Naive thymus-derived CD4-positive, alpha-beta T cell (primary cell): ENCODE data around the gene SHC1. TPM values are rescaled to one million over a fixed set of nuclear protein-coding genes. Genes with fewer than 3 reads are reported as not detected.

Source experiments
- ATAC-seq: fragments of 150-1000 bp; cut with Tn5 transposase; 2 replicates; pipeline ENCODE4 v1.10.0; 2021; ENCODE audit warnings: mild to moderate bottlenecking, moderate library complexity
- CTCF ChIA-PET: fragments of 350-600 bp; sonication (Branson Sonifier 250); formaldehyde crosslinking; loops from one replicate; lab custom pipeline; 2021; ENCODE audit warnings: antibody characterized with exemption; lab: Charles Lee
- POLR2A ChIA-PET: fragments of 350-600 bp; sonication (Branson Sonifier 250); formaldehyde crosslinking; loops from one replicate; lab custom pipeline; 2021; ENCODE audit warnings: antibody characterized with exemption, inconsistent platforms; lab: Charles Lee
- DNase-seq, 9 donors: peaks; one replicate each; pipeline versions ENCODE4 v3.0.0 to v3.0.0-alpha.2; 2020 to 2022; ENCODE audit warnings: mixed read lengths in 1 of 9
- H3K27ac ChIP-seq: one replicate; pipeline ENCODE4 v1.7.0; 2013; ENCODE audit warnings: mild to moderate bottlenecking, low read depth, low read length, moderate library complexity
- H3K27me3 ChIP-seq, 2 donors: one replicate each; pipeline ENCODE4 v1.7.0; 2013; ENCODE audit warnings: low read length in 2 of 2, mild to moderate bottlenecking in 2 of 2, moderate library complexity in 2 of 2; ENCODE audit not compliant: control insufficient read depth in 2 of 2, insufficient read depth in 2 of 2
- H3K36me3 ChIP-seq, 3 experiments: 1 replicate in 2 of 3; 2 replicates in 1 of 3; pipeline ENCODE4 v1.7.0; 2013; ENCODE audit warnings: low read length in 3 of 3, mild to moderate bottlenecking in 3 of 3, moderate library complexity in 1 of 3; ENCODE audit not compliant: insufficient read depth in 3 of 3, control insufficient read depth in 2 of 3
- H3K4me1 ChIP-seq, 2 donors: one replicate each; pipeline ENCODE4 v1.7.0; 2013; ENCODE audit warnings: low read length in 2 of 2, mild to moderate bottlenecking in 2 of 2, moderate library complexity in 1 of 2; ENCODE audit not compliant: control insufficient read depth in 2 of 2, insufficient read depth in 2 of 2
- H3K4me3 ChIP-seq: 2 replicates; pipeline ENCODE4 v1.7.0; 2013; ENCODE audit warnings: mild to moderate bottlenecking, low read length
- H3K9me3 ChIP-seq, 3 experiments: 1 replicate in 2 of 3; 2 replicates in 1 of 3; pipeline ENCODE4 v1.7.0; 2013; ENCODE audit warnings: low read length in 3 of 3; ENCODE audit not compliant: control insufficient read depth in 2 of 3
- H3K27ac Mint-ChIP-seq, 9 donors: one replicate each; pipeline ENCODE4 v1.8.0; 2020 to 2022; ENCODE audit warnings: mixed read lengths in 9 of 9, mild to moderate bottlenecking in 8 of 9, moderate library complexity in 5 of 9, inconsistent platforms in 2 of 9
- H3K27me3 Mint-ChIP-seq, 5 donors: one replicate each; pipeline ENCODE4 v1.8.0; 2021 to 2022; ENCODE audit warnings: mixed read lengths in 5 of 5, mild to moderate bottlenecking in 1 of 5
- H3K36me3 Mint-ChIP-seq, 5 donors: one replicate each; pipeline ENCODE4 v1.8.0; 2020 to 2022; ENCODE audit warnings: mixed read lengths in 5 of 5, mild to moderate bottlenecking in 3 of 5, inconsistent platforms in 1 of 5
- H3K4me1 Mint-ChIP-seq, 7 donors: one replicate each; pipeline ENCODE4 v1.8.0; 2020 to 2022; ENCODE audit warnings: mixed read lengths in 7 of 7, mild to moderate bottlenecking in 3 of 7, inconsistent platforms in 1 of 7
- H3K4me3 Mint-ChIP-seq, 10 donors: one replicate each; pipeline ENCODE4 v1.8.0; 2020 to 2022; ENCODE audit warnings: mild to moderate bottlenecking in 10 of 10, mixed read lengths in 10 of 10, moderate library complexity in 6 of 10, inconsistent platforms in 2 of 10
- H3K9me3 Mint-ChIP-seq, 11 donors: one replicate each; pipeline ENCODE4 v1.8.0; 2020 to 2022; ENCODE audit warnings: mixed read lengths in 11 of 11, mild to moderate bottlenecking in 4 of 11, inconsistent platforms in 1 of 11, moderate library complexity in 1 of 11
- intact Hi-C, 2 donors: fragments of 100-400 bp; cut with micrococcal nuclease; formaldehyde crosslinking; loops; one replicate each; pipeline ENCODE4 v1.15.1; 2023
- polyA plus RNA-seq, 2 donors: library from polyadenylated mRNA; unstranded; fragments of 300-500 nt; fragmentation: Illumina TruSeq; gene quantifications; one replicate each; pipeline ENCODE4 v1.2.3, GENCODE V29; 2021
- total RNA-seq, 6 experiments: library from RNA in 5 of 6; stranded (reverse) in 5 of 6; gene quantifications; 1 replicate in 5 of 6; 2 replicates in 1 of 6; pipeline ENCODE4 v1.2.3 and lab custom pipeline; 2021 to 2026

The SHC1 gene
- total and polyA plus RNA-seq, 7 experiments from 2014 or later, result 29.6 to 76.9 (median 73.2) TPM

GRCh38 chr1:154945160-154945961 is 25.2 kb downstream of the SHC1 start:
- DNase-seq (no peak), ATAC-seq (no peak)
- H3K27ac Mint-ChIP-seq, result peak overlapping the region in 3 of 9 donors; percentile 31 to 88 (median 41)
- H3K27me3 Mint-ChIP-seq, result no peaks in the 10 kb centered on the region
- peaks cover 37 to 54% (median 45%) of the 10 kb centered on the region in 7 donors for H3K4me1 Mint-ChIP-seq
- Histone ChIP-seq H3K27me3 (no peaks in the 10 kb centered on the region), H3K4me3 (no peak overlapping the region), H3K9me3 (no peaks in the 10 kb centered on the region), H3K36me3 (peaks cover 11 to 52% (median 22%) of the 10 kb centered on the region in 3 experiments), H3K4me1 (peaks cover 38 to 39% of the 10 kb centered on the region in 2 donors), H3K27ac (peak overlapping the region; percentile 65)
- H3K4me3 Mint-ChIP-seq, result no peak overlapping the region
- intact Hi-C loops, result no loop called here
- POLR2A ChIA-PET, result interaction anchor here (0.5 to 2.5 kb wide), 8 partner anchors 8 to 1010 kb away, joined by 3 to 8 read pairs (median 4); partner anchors contain the start of genes PMVK and PYGO2
- peaks cover 0 to 18% (median 10%) of the 10 kb centered on the region in 5 donors for H3K36me3 Mint-ChIP-seq
- CTCF ChIA-PET, result interaction anchor here (0.6 to 2.3 kb wide), 6 partner anchors 9 to 386 kb away, joined by 3 to 18 read pairs (median 3); partner anchors contain the start of gene PMVK
- peaks cover 0 to 3% (median 0%) of the 10 kb centered on the region in 11 donors for H3K9me3 Mint-ChIP-seq

- Mint-ChIP-seq H3K4me1 (peaks cover 38 to 57% (median 50%) of the 10 kb centered on the region in 7 donors), H3K36me3 (peaks cover 0 to 16% (median 10%) of the 10 kb centered on the region in 5 donors), H3K9me3 (peaks cover 0 to 3% (median 0%) of the 10 kb centered on the region in 11 donors), H3K4me3 (no peak overlapping the region), H3K27me3 (no peaks in the 10 kb centered on the region), H3K27ac (peak overlapping the region in 8 of 9 donors; percentile 63 to 95 (median 88))
- no peaks in the 10 kb centered on the region for H3K9me3 ChIP-seq
- ATAC-seq (no peak), DNase-seq (no peak)
- CTCF ChIA-PET, result interaction anchor here (0.7 to 2.3 kb wide), 11 partner anchors 8 to 385 kb away, joined by 3 to 18 read pairs (median 3); partner anchors contain the start of gene PMVK
- intact Hi-C loops, result loop anchor here in 1 of 2 donors (1.0 kb wide), 1 partner anchor 385 kb away; no protein-coding TSS in a partner anchor
- peaks cover 11 to 50% (median 20%) of the 10 kb centered on the region in 3 experiments for H3K36me3 ChIP-seq
- H3K27ac ChIP-seq, result peak overlapping the region; percentile 65
- peaks cover 38 to 42% of the 10 kb centered on the region in 2 donors for H3K4me1 ChIP-seq
- H3K27me3 ChIP-seq, result no peaks in the 10 kb centered on the region
- POLR2A ChIA-PET, result interaction anchor here (0.7 to 2.5 kb wide), 5 partner anchors 8 to 73 kb away, joined by 3 to 6 read pairs (median 6); partner anchors contain the start of genes PMVK and PYGO2
- no peak overlapping the region for H3K4me3 ChIP-seq
These were observed 26.0 kb downstream of the SHC1 start for GRCh38 chr1:154944401-154945159.

- H3K36me3 ChIP-seq, result peaks cover 11 to 49% (median 20%) of the 10 kb centered on the region in 3 experiments
- H3K4me1 ChIP-seq, result peaks cover 38 to 42% of the 10 kb centered on the region in 2 donors
- Mint-ChIP-seq H3K27me3 (no peaks in the 10 kb centered on the region), H3K4me1 (peaks cover 43 to 60% (median 52%) of the 10 kb centered on the region in 7 donors), H3K4me3 (peak overlapping the region in 6 of 10 donors; percentile 7 to 67 (median 26)), H3K36me3 (peaks cover 0 to 16% (median 9%) of the 10 kb centered on the region in 5 donors), H3K27ac (peak overlapping the region; percentile 52 to 95 (median 88)), H3K9me3 (peaks cover 0 to 5% (median 0%) of the 10 kb centered on the region in 11 donors)
- ATAC-seq, result peak; percentile 43
- peak in 1 of 9 donors; percentile 57 for DNase-seq
- POLR2A ChIA-PET, result interaction anchor here (1.1 to 2.5 kb wide), 2 partner anchors 17 to 56 kb away, joined by 6 read pairs; partner anchors contain the start of gene PYGO2
- no peaks in the 10 kb centered on the region for H3K9me3 ChIP-seq
- H3K27me3 ChIP-seq, result no peaks in the 10 kb centered on the region
- CTCF ChIA-PET, result interaction anchor here (0.6 to 2.3 kb wide), 10 partner anchors 8 to 274 kb away, joined by 3 to 18 read pairs (median 3); partner anchors contain the start of gene PMVK
- intact Hi-C loops, result loop anchor here in 1 of 2 donors (1.0 kb wide), 1 partner anchor 385 kb away; no protein-coding TSS in a partner anchor
- H3K27ac ChIP-seq, result peak overlapping the region; percentile 65
- H3K4me3 ChIP-seq, result no peak overlapping the region
These were observed 26.7 kb downstream of the SHC1 start for GRCh38 chr1:154943649-154944400.

GRCh38 chr1:154941333-154942013 is 29.1 kb downstream of the SHC1 start:
- ChIA-PET CTCF (no interaction called here), POLR2A (interaction anchor here (1.3 to 1.6 kb wide), 2 partner anchors 20 to 66 kb away, joined by 3 to 4 read pairs; partner anchors contain the start of gene PYGO2)
- Histone ChIP-seq H3K4me1 (peaks cover 39 to 51% of the 10 kb centered on the region in 2 donors), H3K36me3 (peaks cover 0 to 26% (median 3%) of the 10 kb centered on the region in 3 experiments), H3K4me3 (no peak overlapping the region), H3K27me3 (no peaks in the 10 kb centered on the region), H3K27ac (peak overlapping the region; percentile 65), H3K9me3 (no peaks in the 10 kb centered on the region)
- peaks cover 0 to 3% (median 0%) of the 10 kb centered on the region in 11 donors for H3K9me3 Mint-ChIP-seq
- H3K27me3 Mint-ChIP-seq, result no peaks in the 10 kb centered on the region
- no peak for DNase-seq
- peak overlapping the region; percentile 72 to 92 (median 88) for H3K27ac Mint-ChIP-seq
- intact Hi-C loops, result no loop called here
- peaks cover 0 to 6% (median 0%) of the 10 kb centered on the region in 5 donors for H3K36me3 Mint-ChIP-seq
- peak overlapping the region in 3 of 10 donors; percentile 26 to 67 (median 53) for H3K4me3 Mint-ChIP-seq
- no peak for ATAC-seq
- H3K4me1 Mint-ChIP-seq, result peaks cover 49 to 73% (median 63%) of the 10 kb centered on the region in 7 donors

GRCh38 chr1:154940651-154941194 is 29.8 kb downstream of the SHC1 start:
- H3K4me1 Mint-ChIP-seq, result peaks cover 54 to 76% (median 69%) of the 10 kb centered on the region in 7 donors
- no peak for DNase-seq

More at GRCh38 chr1:154940651-154941194, 29.8 kb downstream of the SHC1 start:
- peaks cover 0 to 3% (median 0%) of the 10 kb centered on the region in 11 donors for H3K9me3 Mint-ChIP-seq
- no peaks in the 10 kb centered on the region for H3K27me3 Mint-ChIP-seq
- Histone ChIP-seq H3K4me3 (no peak overlapping the region), H3K27me3 (no peaks in the 10 kb centered on the region), H3K27ac (peak overlapping the region; percentile 0), H3K4me1 (peaks cover 44 to 55% of the 10 kb centered on the region in 2 donors), H3K9me3 (no peaks in the 10 kb centered on the region), H3K36me3 (peaks cover 0 to 19% (median 0%) of the 10 kb centered on the region in 3 experiments)
- intact Hi-C loops, result no loop called here
- ChIA-PET CTCF (interaction anchor here (1.7 kb wide), 1 partner anchor 20 kb away, joined by 4 read pairs; the partner anchor contains the start of gene PYGO2), POLR2A (interaction anchor here (0.9 to 1.6 kb wide), 5 partner anchors 21 to 67 kb away, joined by 3 to 4 read pairs (median 3); partner anchors contain the start of genes FLAD1 and PYGO2)
- H3K27ac Mint-ChIP-seq, result peak overlapping the region; percentile 72 to 92 (median 83)
- H3K4me3 Mint-ChIP-seq, result peak overlapping the region in 6 of 10 donors; percentile 4 to 39 (median 15)
- no peak for ATAC-seq
- H3K36me3 Mint-ChIP-seq, result peaks cover 0 to 2% (median 0%) of the 10 kb centered on the region in 5 donors
